IMR-90 (cell line): ENCODE results near the gene ACTRT2.

Experiments
- CTCF ChIP-seq: conservative IDR thresholded peaks from 2 replicates; pipeline ENCODE4 v1.5.1; 2012; ENCODE audit warnings: mild to moderate bottlenecking, low read depth, low read length, improper control_type of control experiment
- ELK1 ChIP-seq: fragments of 150-350 bp; IDR thresholded peaks from 2 replicates; pipeline ENCODE4 v1.6.1; 2016; ENCODE audit warnings: low read depth, mild to moderate bottlenecking, low read length, moderate library complexity, borderline replicate concordance
- MAFK ChIP-seq: IDR thresholded peaks from 2 replicates; pipeline ENCODE4 v1.6.1; 2012; ENCODE audit warnings: low read depth, low read length, improper control_type of control experiment
- POLR2A ChIP-seq: IDR thresholded peaks from 2 replicates; pipeline ENCODE4 v1.6.1; 2012; ENCODE audit warnings: mild to moderate bottlenecking, low read depth, low read length
- RCOR1 ChIP-seq: IDR thresholded peaks from 2 replicates; pipeline ENCODE4 v1.6.1; 2012; ENCODE audit warnings: mild to moderate bottlenecking, low read length, improper control_type of control experiment; ENCODE audit not compliant: insufficient replicate concordance
- RFX5 ChIP-seq: IDR thresholded peaks from 2 replicates; pipeline ENCODE4 v1.8.0; 2012; ENCODE audit warnings: low read depth, mild to moderate bottlenecking, low read length, moderate library complexity
- USF2 ChIP-seq: fragments of 150-350 bp; IDR thresholded peaks from 2 replicates; pipeline ENCODE4 v1.6.1; 2017; ENCODE audit warnings: mild to moderate bottlenecking, antibody characterized with exemption, low read length, low read depth

- TF ChIP-seq RFX5 (no peak), CTCF (no peak), POLR2A (no peak), MAFK (no peak), ELK1 (no peak), USF2 (no peak), RCOR1 (no peak)
Measured at GRCh38 chr1:3009556-3009955, 11.7 kb upstream of the ACTRT2 start.
